HL-60 (cell line): ENCODE measurements around the gene C20orf96.
A peak's percentile ranks its signal among the peaks of the same experiment; 100 is the strongest.

Experiments
- DNase-seq, 2 experiments: peaks; one replicate each; pipeline ENCODE4 v3.0.0-alpha.2; 2010 to 2020; ENCODE audit warnings: low read depth in 1 of 2, low spot score in 1 of 2
- H3K27ac ChIP-seq: fragments of 250-450 bp; sonication (Bioruptor Pico); replicated peaks from 2 replicates; pipeline ENCODE4 v1.5.1; 2020; ENCODE audit warnings: mild to moderate bottlenecking, moderate library complexity
- H3K27me3 ChIP-seq: fragments of 250-450 bp; sonication (Bioruptor Pico); 2 replicates; pipeline ENCODE4 v1.5.1; 2021; ENCODE audit warnings: mild to moderate bottlenecking, moderate library complexity; ENCODE audit not compliant: insufficient read depth, poor library complexity, severe bottlenecking
- H3K4me3 ChIP-seq: replicated peaks from 2 replicates; pipeline ENCODE4 v1.5.1; 2011; ENCODE audit warnings: mild to moderate bottlenecking, control low read depth, low read length; ENCODE audit not compliant: insufficient read depth
- GABPA ChIP-seq: IDR thresholded peaks from 2 replicates; pipeline ENCODE4 v1.6.1; 2012; ENCODE audit warnings: low read depth
- POLR2AphosphoS5 ChIP-seq: IDR thresholded peaks from 2 replicates; pipeline ENCODE4 v1.6.1; 2012; ENCODE audit warnings: low read depth
- SPI1 ChIP-seq: IDR thresholded peaks from 2 replicates; pipeline ENCODE4 v1.6.1; 2012; ENCODE audit warnings: low read depth, mild to moderate bottlenecking, borderline replicate concordance
- TF ChIP-seq, protein P1 (sequence below): IDR thresholded peaks from 2 replicates; pipeline ENCODE4 v1.6.1; 2012; ENCODE audit warnings: low read depth; ENCODE audit not compliant: insufficient replicate concordance
- TF ChIP-seq, protein P2 (sequence below): IDR thresholded peaks from one replicate; pipeline ENCODE4 v1.5.1; 2011; ENCODE audit warnings: low read length, control low read depth, inconsistent platforms; ENCODE audit not compliant: insufficient read depth

Gene C20orf96

GRCh38 chr20:300345-300990 lies 9.9 kb upstream of the C20orf96 start:
- TF ChIP-seq SPI1 (peak; percentile 32; the same call in 1 of the 2 replicates), GABPA (no peak)
- H3K27me3 ChIP-seq: no peaks in the 10 kb centered on the region
- no peak overlapping the region for H3K27ac ChIP-seq
- no peak overlapping the region for H3K4me3 ChIP-seq
- no peak for DNase-seq

DNA sequence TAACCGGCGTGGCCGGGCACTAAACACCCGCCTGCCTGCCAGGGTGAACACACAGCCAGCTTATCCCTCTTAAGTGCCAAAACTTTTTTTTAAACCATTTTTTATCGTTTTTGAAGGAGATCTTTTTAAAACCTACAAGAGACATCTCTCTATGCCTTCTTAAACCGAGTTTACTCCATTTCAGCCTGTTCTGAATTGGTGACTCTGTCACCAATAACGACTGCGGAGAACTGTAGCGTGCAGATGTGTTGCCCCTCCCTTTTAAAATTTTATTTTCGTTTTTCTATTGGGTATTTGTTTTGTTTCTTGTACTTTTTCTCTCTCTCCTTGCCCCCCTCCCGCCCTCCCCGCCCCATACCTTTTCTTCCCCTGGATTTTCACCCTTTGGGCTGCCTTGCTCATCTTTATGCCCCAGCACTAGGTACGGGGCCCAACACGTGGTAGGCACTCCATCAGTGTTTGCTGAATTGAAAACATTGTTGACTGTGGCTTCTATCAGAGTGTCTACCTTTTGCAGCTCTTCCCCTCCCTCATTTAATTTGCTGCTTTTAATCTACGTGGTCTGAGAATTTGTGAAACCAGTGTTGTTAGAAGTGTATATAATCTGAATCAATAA lies 8.3 kb upstream of the C20orf96 start:
- TF ChIP-seq, protein P1, sequence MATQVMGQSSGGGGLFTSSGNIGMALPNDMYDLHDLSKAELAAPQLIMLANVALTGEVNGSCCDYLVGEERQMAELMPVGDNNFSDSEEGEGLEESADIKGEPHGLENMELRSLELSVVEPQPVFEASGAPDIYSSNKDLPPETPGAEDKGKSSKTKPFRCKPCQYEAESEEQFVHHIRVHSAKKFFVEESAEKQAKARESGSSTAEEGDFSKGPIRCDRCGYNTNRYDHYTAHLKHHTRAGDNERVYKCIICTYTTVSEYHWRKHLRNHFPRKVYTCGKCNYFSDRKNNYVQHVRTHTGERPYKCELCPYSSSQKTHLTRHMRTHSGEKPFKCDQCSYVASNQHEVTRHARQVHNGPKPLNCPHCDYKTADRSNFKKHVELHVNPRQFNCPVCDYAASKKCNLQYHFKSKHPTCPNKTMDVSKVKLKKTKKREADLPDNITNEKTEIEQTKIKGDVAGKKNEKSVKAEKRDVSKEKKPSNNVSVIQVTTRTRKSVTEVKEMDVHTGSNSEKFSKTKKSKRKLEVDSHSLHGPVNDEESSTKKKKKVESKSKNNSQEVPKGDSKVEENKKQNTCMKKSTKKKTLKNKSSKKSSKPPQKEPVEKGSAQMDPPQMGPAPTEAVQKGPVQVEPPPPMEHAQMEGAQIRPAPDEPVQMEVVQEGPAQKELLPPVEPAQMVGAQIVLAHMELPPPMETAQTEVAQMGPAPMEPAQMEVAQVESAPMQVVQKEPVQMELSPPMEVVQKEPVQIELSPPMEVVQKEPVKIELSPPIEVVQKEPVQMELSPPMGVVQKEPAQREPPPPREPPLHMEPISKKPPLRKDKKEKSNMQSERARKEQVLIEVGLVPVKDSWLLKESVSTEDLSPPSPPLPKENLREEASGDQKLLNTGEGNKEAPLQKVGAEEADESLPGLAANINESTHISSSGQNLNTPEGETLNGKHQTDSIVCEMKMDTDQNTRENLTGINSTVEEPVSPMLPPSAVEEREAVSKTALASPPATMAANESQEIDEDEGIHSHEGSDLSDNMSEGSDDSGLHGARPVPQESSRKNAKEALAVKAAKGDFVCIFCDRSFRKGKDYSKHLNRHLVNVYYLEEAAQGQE: no peak
- TF ChIP-seq, protein P2, sequence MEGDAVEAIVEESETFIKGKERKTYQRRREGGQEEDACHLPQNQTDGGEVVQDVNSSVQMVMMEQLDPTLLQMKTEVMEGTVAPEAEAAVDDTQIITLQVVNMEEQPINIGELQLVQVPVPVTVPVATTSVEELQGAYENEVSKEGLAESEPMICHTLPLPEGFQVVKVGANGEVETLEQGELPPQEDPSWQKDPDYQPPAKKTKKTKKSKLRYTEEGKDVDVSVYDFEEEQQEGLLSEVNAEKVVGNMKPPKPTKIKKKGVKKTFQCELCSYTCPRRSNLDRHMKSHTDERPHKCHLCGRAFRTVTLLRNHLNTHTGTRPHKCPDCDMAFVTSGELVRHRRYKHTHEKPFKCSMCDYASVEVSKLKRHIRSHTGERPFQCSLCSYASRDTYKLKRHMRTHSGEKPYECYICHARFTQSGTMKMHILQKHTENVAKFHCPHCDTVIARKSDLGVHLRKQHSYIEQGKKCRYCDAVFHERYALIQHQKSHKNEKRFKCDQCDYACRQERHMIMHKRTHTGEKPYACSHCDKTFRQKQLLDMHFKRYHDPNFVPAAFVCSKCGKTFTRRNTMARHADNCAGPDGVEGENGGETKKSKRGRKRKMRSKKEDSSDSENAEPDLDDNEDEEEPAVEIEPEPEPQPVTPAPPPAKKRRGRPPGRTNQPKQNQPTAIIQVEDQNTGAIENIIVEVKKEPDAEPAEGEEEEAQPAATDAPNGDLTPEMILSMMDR: no peak
- TF ChIP-seq SPI1 (no peak), POLR2AphosphoS5 (no peak), GABPA (no peak)
- Histone ChIP-seq H3K4me3 (peak overlapping the region; percentile 87), H3K27ac (peak overlapping the region; percentile 93), H3K27me3 (no peaks in the 10 kb centered on the region)
- no peak for DNase-seq

- H3K27ac ChIP-seq: peak overlapping the region; percentile 93
- peak overlapping the region; percentile 87 for H3K4me3 ChIP-seq
- peak; percentile 79 for TF ChIP-seq POLR2AphosphoS5
- TF ChIP-seq, protein P2: no peak
- no peaks in the 10 kb centered on the region for H3K27me3 ChIP-seq
- DNase-seq: peak; percentile 75 to 86
Observed at GRCh38 chr20:297925-298775, 7.6 kb upstream of the C20orf96 start.

DNA sequence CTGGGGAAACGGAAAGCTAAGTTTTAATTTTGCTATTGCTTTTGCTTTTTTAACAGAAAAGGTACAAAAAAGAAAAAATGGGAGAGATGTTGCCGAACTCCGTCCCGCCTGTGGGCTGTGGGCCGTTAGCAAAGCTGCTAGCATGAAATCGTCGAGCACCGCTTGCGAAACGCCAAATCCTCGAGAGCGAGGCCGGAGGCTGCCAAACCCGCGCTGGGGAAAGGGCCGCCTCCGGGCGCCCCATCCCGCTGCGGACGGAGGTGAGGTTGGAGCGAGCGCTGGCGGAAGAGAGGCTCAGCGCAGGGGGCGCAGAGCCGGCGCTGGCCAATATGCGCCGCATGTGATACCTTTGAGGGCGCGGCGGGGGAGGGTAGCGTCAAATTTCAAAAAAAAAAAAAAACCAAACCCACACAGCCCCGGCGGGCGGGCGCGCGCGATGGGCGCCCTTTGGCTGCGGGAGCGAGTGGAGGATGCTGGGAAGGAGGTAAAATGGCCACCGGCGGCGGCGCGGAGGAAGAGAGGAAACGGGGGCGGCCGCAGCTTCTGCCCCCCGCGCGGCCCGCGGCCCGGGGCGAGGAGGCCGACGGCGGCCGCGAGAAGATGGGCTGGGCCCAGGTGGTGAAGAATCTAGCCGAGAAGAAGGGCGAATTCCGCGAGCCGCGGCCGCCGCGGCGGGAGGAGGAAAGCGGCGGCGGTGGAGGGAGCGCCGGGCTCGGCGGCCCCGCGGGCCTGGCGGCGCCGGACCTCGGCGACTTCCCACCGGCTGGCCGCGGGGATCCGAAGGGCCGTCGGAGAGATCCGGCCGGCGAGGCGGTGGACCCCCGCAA lies 6.8 kb upstream of the C20orf96 start, which contains the start of gene ZCCHC3:
Gene ZCCHC3 (plus strand): TSS at position 473 of the 827 bp plus-strand sequence. CDS start 17 bp downstream, at position 490.
- DNase-seq: peak; percentile 84 to 98
- TF ChIP-seq SPI1 (no peak; the same call in 1 of the 2 replicates), POLR2AphosphoS5 (peak; percentile 55; the same call in 1 of the 2 replicates), GABPA (no peak; the same call in 1 of the 2 replicates)
- TF ChIP-seq, protein P2: no peak
- TF ChIP-seq, protein P1: peak; percentile 50
- peak within 1 kb of the TSS; percentile 87 for H3K4me3 ChIP-seq
- H3K27me3 ChIP-seq: no peaks in the 10 kb centered on the region
- H3K27ac ChIP-seq: peak within 1 kb of the TSS; percentile 93
